Muscle of arm (tissue), 12 donors: ENCODE results near the gene COX8A. TPM values are rescaled to one million over a fixed set of nuclear protein-coding genes. Genes with fewer than 3 reads are reported as not detected.

Experiments used
- DNase-seq: peaks from one replicate; pipeline ENCODE4 v3.0.0-alpha.2; 2013
- polyA plus RNA-seq, 12 donors: library from polyadenylated mRNA; unstranded; fragments of 120-200 nt; gene quantifications; one replicate each; pipeline ENCODE4 v1.2.1, GENCODE V29; 2013; ENCODE audit not compliant: insufficient read length in 12 of 12

The COX8A gene
- polyA plus RNA-seq, 12 donors = 131 to 249 (median 209) TPM; not detected in 1

- no peak for DNase-seq
Measured at GRCh38 chr11:64017945-64018224, 43.5 kb downstream of the COX8A start.

DNA sequence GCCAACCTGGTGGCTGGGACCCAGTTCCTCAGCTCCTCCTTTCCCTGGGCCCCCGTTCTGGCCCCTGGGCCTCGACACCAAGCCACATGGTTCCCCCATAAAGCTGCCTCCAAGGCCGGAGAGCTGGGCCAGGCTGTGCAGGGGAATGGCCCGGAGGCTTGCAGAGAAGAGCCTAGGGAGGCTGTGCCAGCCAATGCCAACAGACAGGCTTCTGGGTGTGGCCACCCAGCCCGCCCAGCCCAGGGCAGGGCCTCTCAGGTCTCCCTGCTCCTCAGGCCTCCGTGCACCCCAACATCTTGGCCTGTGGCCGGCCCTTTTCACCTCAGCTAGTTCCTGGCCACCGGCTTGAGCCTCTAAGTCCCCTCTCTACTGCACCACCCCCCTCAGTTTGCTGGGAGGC, 43.9 kb downstream of the COX8A start:
- no peak for DNase-seq

- DNase-seq = no peak
Measured at GRCh38 chr11:64019106-64020037, 45.0 kb downstream of the COX8A start.

DNA sequence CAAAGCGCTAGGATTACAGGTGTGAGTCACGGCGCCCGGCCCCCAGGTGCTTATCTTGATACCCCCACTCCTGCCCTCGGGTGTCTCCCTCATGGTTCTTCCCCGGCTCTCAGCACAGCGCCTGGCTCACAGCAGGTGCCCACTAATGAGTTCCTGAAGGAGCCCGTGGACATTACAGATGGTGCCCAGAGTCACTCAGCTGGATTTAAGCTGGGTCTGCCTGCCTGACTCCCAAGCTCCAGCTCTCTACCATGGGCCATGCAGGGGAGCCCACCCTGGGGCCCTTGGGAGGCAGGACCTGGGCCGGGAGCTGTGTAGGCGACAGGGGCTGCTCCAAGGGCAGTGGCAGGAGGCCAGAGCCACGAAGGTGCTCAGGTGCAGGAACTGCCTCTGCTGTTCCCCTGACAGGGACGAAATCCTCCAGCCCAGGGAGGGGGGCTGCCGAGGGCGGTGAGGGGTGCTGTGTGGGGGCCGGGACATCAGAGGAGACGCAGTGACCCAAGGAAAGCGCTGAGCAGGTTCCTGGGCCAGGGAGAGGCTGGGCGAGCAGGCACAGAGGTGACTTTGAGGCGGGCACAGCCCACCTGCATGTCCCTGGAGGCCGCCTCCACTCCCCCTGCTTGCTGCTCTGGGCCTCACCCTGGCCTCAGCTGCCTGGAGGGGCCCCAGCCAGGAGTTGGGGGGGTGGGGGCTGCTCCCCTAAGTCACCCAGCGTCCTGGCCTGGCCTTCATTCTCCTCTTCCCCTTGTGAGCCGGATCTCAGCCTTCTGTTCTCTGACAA, 46.7 kb downstream of the COX8A start:
- DNase-seq = no peak

DNA sequence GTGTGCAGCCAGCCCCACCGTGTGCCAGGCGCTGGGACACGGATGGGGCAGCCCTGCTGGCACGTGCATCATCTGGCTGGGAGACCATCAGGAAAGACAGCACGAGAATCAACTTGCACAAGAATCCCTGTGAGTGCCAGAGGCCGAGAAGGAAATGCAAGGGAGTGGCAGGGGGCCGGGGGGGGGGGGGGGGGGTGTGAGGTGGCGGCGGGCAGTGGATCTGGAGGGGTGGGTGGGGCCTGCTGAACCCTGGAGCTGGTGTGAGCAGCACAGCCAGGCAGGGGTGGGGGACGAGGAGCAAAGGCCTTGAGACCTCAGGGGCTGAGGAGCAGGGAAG, 47.3 kb downstream of the COX8A start:
- no peak for DNase-seq

- no peak for DNase-seq
Measured at GRCh38 chr11:64022125-64022784, 47.8 kb downstream of the COX8A start.

GRCh38 chr11:64023712-64024710, 49.6 kb downstream of the COX8A start:
- no peak for DNase-seq

DNA sequence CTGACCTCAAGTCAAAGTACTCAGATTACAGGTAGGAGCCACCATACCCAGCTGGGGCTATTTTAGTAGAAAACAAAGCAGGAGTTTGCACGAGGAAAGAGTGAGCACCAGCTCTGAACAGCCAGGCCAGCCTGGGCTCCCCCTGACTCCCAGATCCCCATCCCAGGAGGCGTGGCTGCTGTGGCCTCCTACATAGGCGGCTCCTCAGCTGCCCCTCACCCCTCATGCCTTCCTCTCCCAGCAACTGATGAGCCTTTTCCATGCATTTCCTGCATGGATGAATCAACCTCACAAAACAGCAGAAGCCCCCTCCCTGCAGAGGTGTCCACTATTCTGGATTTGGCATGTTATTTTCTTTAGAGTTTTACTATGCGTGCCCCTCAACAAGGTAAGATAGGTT, 50.8 kb downstream of the COX8A start:
- DNase-seq = no peak

Other genes with a start within 250 kb of the COX8A start
- gene ZFTA, start 205.8 kb upstream of the COX8A start, polyA plus RNA-seq = 10 to 100 TPM in 11 of 12 donors, not detected in 1; 22.7 to 38.7 (median 26.3) TPM
- 10 to 100 TPM in 11 of 12 donors, not detected in 1; 13.6 to 43.1 (median 21.0) TPM for gene SPINDOC, start 161.2 kb upstream of the COX8A start, polyA plus RNA-seq
- gene MARK2, start 135.5 kb upstream of the COX8A start, polyA plus RNA-seq = 10 to 100 TPM in 11 of 12 donors, not detected in 1; 15.8 to 37.4 (median 17.8) TPM
- gene RCOR2, start 57.5 kb upstream of the COX8A start, polyA plus RNA-seq = 10 to 100 TPM in 7 of 12 donors, 1 to 10 TPM in 4, not detected in 1; 8.2 to 14.9 (median 11.1) TPM
- gene NAA40, start 35.6 kb upstream of the COX8A start, polyA plus RNA-seq = 10 to 100 TPM in 11 of 12 donors, not detected in 1; 14.8 to 26.6 (median 15.6) TPM
- 10 to 100 TPM in 11 of 12 donors, not detected in 1; 35.1 to 61.1 (median 48.4) TPM for gene OTUB1, start 11.8 kb downstream of the COX8A start, polyA plus RNA-seq
- 1 to 10 TPM in 11 of 12 donors, not detected in 1; 1.8 to 8.4 (median 2.7) TPM for gene FLRT1, start 61.3 kb downstream of the COX8A start, polyA plus RNA-seq
- gene MACROD1, start 191.5 kb downstream of the COX8A start, polyA plus RNA-seq = 100 to 1,000 TPM in 1 of 12 donors, 10 to 100 TPM in 10, not detected in 1; 41.1 to 129 (median 55.2) TPM
- 100 to 1,000 TPM in 11 of 12 donors, not detected in 1; 119 to 165 (median 139) TPM for gene STIP1, start 211.6 kb downstream of the COX8A start, polyA plus RNA-seq
- 10 to 100 TPM in 1 of 12 donors, 1 to 10 TPM in 10, not detected in 1; 5.2 to 16.7 (median 7.5) TPM for gene FERMT3, start 232.1 kb downstream of the COX8A start, polyA plus RNA-seq